Thoracic aorta (tissue), 2 donors: ENCODE data around the gene CYP4V2. TPM values are rescaled to one million over a fixed set of nuclear protein-coding genes. Genes with fewer than 3 reads are reported as not detected.

ENCODE experiments used
- ATAC-seq: fragments of 150-250 bp; one replicate; pipeline ENCODE4 v1.8.0; 2017; ENCODE audit warnings: low read depth; ENCODE audit not compliant: insufficient number of reproducible peaks, low FRiP score
- DNase-seq: peaks from one replicate; pipeline ENCODE4 v3.0.0-alpha.2; 2020; ENCODE audit warnings: low spot score
- H3K27ac ChIP-seq, 2 donors: fragments of 200-600 bp; sonication (generic); 1 replicate in 1 of 2; 2 replicates in 1 of 2; pipeline ENCODE4 v1.5.1; 2016; ENCODE audit warnings: mild to moderate bottlenecking in 2 of 2, moderate library complexity in 2 of 2
- H3K27me3 ChIP-seq: fragments of 200-600 bp; sonication (generic); replicated peaks from 2 replicates; pipeline ENCODE4 v1.6.0; 2016; ENCODE audit warnings: mild to moderate bottlenecking; ENCODE audit not compliant: insufficient read depth
- H3K36me3 ChIP-seq: fragments of 200-600 bp; sonication (generic); one replicate; pipeline ENCODE4 v1.5.1; 2016
- H3K4me1 ChIP-seq, 2 donors: fragments of 200-600 bp; sonication (generic); 1 replicate in 1 of 2; 2 replicates in 1 of 2; pipeline versions ENCODE4 v1.5.1 to v1.6.0; 2016; ENCODE audit warnings: low read depth in 2 of 2, mild to moderate bottlenecking in 1 of 2; ENCODE audit not compliant: control insufficient read depth in 1 of 2
- H3K4me3 ChIP-seq: fragments of 200-600 bp; sonication (generic); 2 replicates; pipeline ENCODE4 v1.5.1; 2016; ENCODE audit warnings: mild to moderate bottlenecking
- H3K9me3 ChIP-seq: fragments of 200-600 bp; sonication (generic); 2 replicates; pipeline ENCODE4 v1.5.1; 2016
- CTCF ChIP-seq: fragments of 200-600 bp; sonication (generic); IDR thresholded peaks from one replicate; pipeline ENCODE4 v1.5.1; 2019; ENCODE audit warnings: antibody characterized with exemption
- total RNA-seq, 2 donors: library from RNA; depleted of rRNA; stranded (reverse); fragments of >200 nt; gene quantifications; one replicate each; pipeline versions ENCODE4 v1.1.0 to v1.2.3, GENCODE V29; 2016

CYP4V2 gene
- total RNA-seq, 2 donors from 2014 or later = 41.8 to 61.2 TPM

GRCh38 chr4:186203406-186203805 is 12.0 kb downstream of the CYP4V2 start:
- ATAC-seq (no peak), DNase-seq (no peak)
- no peak for TF ChIP-seq CTCF
- Histone ChIP-seq H3K27ac (peak overlapping the region in 1 of 2 donors; percentile 38), H3K4me1 (no peaks in the 10 kb centered on the region), H3K36me3 (no peaks in the 10 kb centered on the region), H3K9me3 (no peaks in the 10 kb centered on the region), H3K4me3 (no peak overlapping the region), H3K27me3 (no peaks in the 10 kb centered on the region)

GRCh38 chr4:186204103-186204559 is 12.8 kb downstream of the CYP4V2 start:
- DNase-seq = no peak
- no peaks in the 10 kb centered on the region for H3K9me3 ChIP-seq
- H3K27ac ChIP-seq = peak overlapping the region in 1 of 2 donors; percentile 51
- no peaks in the 10 kb centered on the region for H3K4me1 ChIP-seq
- H3K36me3 ChIP-seq = peaks cover 4% of the 10 kb centered on the region
- no peak for ATAC-seq
- no peak for TF ChIP-seq CTCF
- no peak overlapping the region for H3K4me3 ChIP-seq
- no peaks in the 10 kb centered on the region for H3K27me3 ChIP-seq

- no peaks in the 10 kb centered on the region for H3K4me1 ChIP-seq
- DNase-seq = no peak
- TF ChIP-seq CTCF = no peak
- no peaks in the 10 kb centered on the region for H3K27me3 ChIP-seq
- H3K4me3 ChIP-seq = no peak overlapping the region
- peaks cover 8% of the 10 kb centered on the region for H3K36me3 ChIP-seq
- peak overlapping the region in 1 of 2 donors; percentile 51 for H3K27ac ChIP-seq
- H3K9me3 ChIP-seq = no peaks in the 10 kb centered on the region
- ATAC-seq = no peak
Observed at GRCh38 chr4:186204686-186205085, 13.3 kb downstream of the CYP4V2 start.

- Histone ChIP-seq H3K27ac (no peak overlapping the region), H3K4me3 (no peak overlapping the region), H3K36me3 (peaks cover 8% of the 10 kb centered on the region), H3K27me3 (no peaks in the 10 kb centered on the region), H3K4me1 (no peaks in the 10 kb centered on the region), H3K9me3 (no peaks in the 10 kb centered on the region)
- DNase-seq = no peak
- ATAC-seq = no peak
- no peak for TF ChIP-seq CTCF
Observed at GRCh38 chr4:186205156-186205555, 13.8 kb downstream of the CYP4V2 start.

- H3K27ac ChIP-seq = no peak overlapping the region
- no peak overlapping the region for H3K4me3 ChIP-seq
- no peak for TF ChIP-seq CTCF
- ATAC-seq = no peak
- H3K4me1 ChIP-seq = no peaks in the 10 kb centered on the region
- H3K9me3 ChIP-seq = no peaks in the 10 kb centered on the region
- H3K27me3 ChIP-seq = no peaks in the 10 kb centered on the region
- DNase-seq = no peak
- no peaks in the 10 kb centered on the region for H3K36me3 ChIP-seq
Observed at GRCh38 chr4:186216465-186217024, 25.2 kb downstream of the CYP4V2 start.
